HEK293 (cell line): ENCODE data around the gene SETD3.

Experiments used
- CTCF ChIA-PET: fragments of 350-600 bp; formaldehyde crosslinking; extraction: SDS; loops from one replicate; lab custom pipeline; 2021; ENCODE audit warnings: antibody characterized with exemption; lab: Yijun Ruan, JAX
- POLR2A ChIA-PET: fragments of 300-600 bp; formaldehyde crosslinking; extraction: SDS; loops from one replicate; lab custom pipeline; 2020; ENCODE audit warnings: antibody characterized with exemption, inconsistent platforms; lab: Yijun Ruan, JAX
- H3K27ac ChIP-seq: fragments of 200-500 bp; sonication (Bioruptor generic); 2 replicates; pipeline ENCODE4 v1.5.1; 2014; ENCODE audit warnings: low read depth, low read length, control low read depth, inconsistent platforms; ENCODE audit errors: extremely low read depth
- H3K36me3 ChIP-seq, 2 experiments: fragments of 200-500 bp in 1 of 2; sonication (Bioruptor generic) in 1 of 2; 1 replicate in 1 of 2; 2 replicates in 1 of 2; pipeline ENCODE4 v1.5.1; 2014 to 2017; ENCODE audit warnings: inconsistent platforms in 2 of 2, low read length in 2 of 2; ENCODE audit not compliant: control insufficient read depth in 2 of 2, insufficient read depth in 1 of 2
- H3K4me1 ChIP-seq: fragments of 200-500 bp; sonication (Bioruptor generic); 2 replicates; pipeline ENCODE4 v1.5.1; 2014; ENCODE audit warnings: mild to moderate bottlenecking, low read length, inconsistent platforms; ENCODE audit not compliant: control insufficient read depth, insufficient read depth
- H3K4me3 ChIP-seq: 2 replicates; pipeline ENCODE4 v1.5.1; 2011; ENCODE audit warnings: low read depth, mild to moderate bottlenecking, control low read depth, low read length, moderate library complexity
- H3K9me3 ChIP-seq: fragments of 200-500 bp; sonication (Bioruptor generic); 2 replicates; pipeline ENCODE4 v1.5.1; 2014; ENCODE audit warnings: low read depth, low read length, inconsistent platforms; ENCODE audit not compliant: control insufficient read depth, insufficient read depth
- BCL11B ChIP-seq: fragments of 450-650 bp; formaldehyde crosslinking; IDR thresholded peaks from 2 replicates; pipeline ENCODE4 v1.5.1; 2016; ENCODE audit warnings: low read depth, missing biosample characterization, missing genetic modification characterization
- CTCF ChIP-seq: fragments of 450-650 bp; formaldehyde crosslinking; IDR thresholded peaks from 2 replicates; pipeline ENCODE4 v1.5.1; 2016; ENCODE audit warnings: missing biosample characterization, missing genetic modification characterization
- HIC1 ChIP-seq: fragments of 450-650 bp; formaldehyde crosslinking; IDR thresholded peaks from 2 replicates; pipeline ENCODE4 v1.5.1; 2016; ENCODE audit warnings: missing biosample characterization, missing genetic modification characterization
- INSM2 ChIP-seq: fragments of 450-650 bp; formaldehyde crosslinking; IDR thresholded peaks from 2 replicates; pipeline ENCODE4 v1.5.1; 2016; ENCODE audit warnings: missing biosample characterization, missing genetic modification characterization
- MEIS1 ChIP-seq: sonication (generic); formaldehyde crosslinking; IDR thresholded peaks from 2 replicates; pipeline ENCODE4 v1.8.1; 2022; ENCODE audit warnings: missing genetic modification reagents, mild to moderate bottlenecking, borderline replicate concordance
- PRDM2 ChIP-seq: fragments of 450-650 bp; formaldehyde crosslinking; IDR thresholded peaks from 2 replicates; pipeline ENCODE4 v1.5.1; 2016; ENCODE audit warnings: missing biosample characterization, missing genetic modification characterization, borderline replicate concordance
- REST ChIP-seq: fragments of 450-650 bp; formaldehyde crosslinking; IDR thresholded peaks from 2 replicates; pipeline ENCODE4 v1.5.1; 2016; ENCODE audit warnings: missing biosample characterization, missing genetic modification characterization
- ZNF214 ChIP-seq: fragments of 450-650 bp; formaldehyde crosslinking; IDR thresholded peaks from 2 replicates; pipeline ENCODE4 v1.5.1; 2017; ENCODE audit warnings: missing biosample characterization, mild to moderate bottlenecking, missing genetic modification characterization, borderline replicate concordance
- ZNF26 ChIP-seq: fragments of 450-650 bp; formaldehyde crosslinking; IDR thresholded peaks from 2 replicates; pipeline ENCODE4 v1.5.1; 2016; ENCODE audit warnings: missing biosample characterization, missing genetic modification characterization
- ZNF530 ChIP-seq: fragments of 450-650 bp; formaldehyde crosslinking; IDR thresholded peaks from 2 replicates; pipeline ENCODE4 v1.5.1; 2016; ENCODE audit warnings: low read depth, missing biosample characterization, missing genetic modification characterization
- ZNF596 ChIP-seq: fragments of 450-650 bp; IDR thresholded peaks from 2 replicates; pipeline ENCODE4 v1.5.0; 2018; ENCODE audit warnings: missing biosample characterization, mild to moderate bottlenecking, missing genetic modification characterization, moderate library complexity
- ZNF639 ChIP-seq: fragments of 450-650 bp; formaldehyde crosslinking; IDR thresholded peaks from 2 replicates; pipeline ENCODE4 v1.5.1; 2016; ENCODE audit warnings: missing biosample characterization, missing genetic modification characterization
- ZNF660 ChIP-seq: fragments of 450-650 bp; IDR thresholded peaks from 2 replicates; pipeline ENCODE4 v1.5.1; 2018; ENCODE audit warnings: missing biosample characterization, mild to moderate bottlenecking, missing genetic modification characterization

SETD3 gene

GRCh38 chr14:99518441-99519346 lies 38.0 kb upstream of the SETD3 start (continued):
- TF ChIP-seq ZNF26 (tag by site-specific recombination) (no peak), CTCF (tag by site-specific recombination) (peak; percentile 95)

GRCh38 chr14:99517643-99518381 lies 37.2 kb upstream of the SETD3 start:
- H3K4me1 ChIP-seq, result peaks cover 6% of the 10 kb centered on the region
- TF ChIP-seq ZNF530 (no peak), ZNF596 (tag by site-specific recombination) (no peak), MEIS1 (CRISPR knock-in tag) (no peak), HIC1 (tag by site-specific recombination) (no peak), PRDM2 (tag by site-specific recombination) (no peak), ZNF214 (tag by site-specific recombination) (no peak), INSM2 (tag by site-specific recombination) (no peak), REST (no peak), ZNF660 (tag by site-specific recombination) (no peak), BCL11B (tag by site-specific recombination) (no peak), ZNF639 (tag by site-specific recombination) (no peak)

More at GRCh38 chr14:99517643-99518381, 37.2 kb upstream of the SETD3 start:
- POLR2A ChIA-PET, result no interaction called here
- peaks cover 0 to 31% of the 10 kb centered on the region in 2 experiments; a peak in 1 of 3 replicates for H3K36me3 ChIP-seq
- H3K27ac ChIP-seq, result no peak overlapping the region
- no peak overlapping the region for H3K4me3 ChIP-seq
- no peaks in the 10 kb centered on the region for H3K9me3 ChIP-seq
- CTCF ChIA-PET, result interaction anchor here (0.6 to 1.8 kb wide), 10 partner anchors 18 to 777 kb away, joined by 3 to 10 read pairs (median 3); no protein-coding TSS in a partner anchor
